Measurements from ENCODE around the gene ZCCHC24. TPM values are rescaled to one million over a fixed set of nuclear protein-coding genes. Genes with fewer than 3 reads are reported as not detected.

ZCCHC24 gene
- total and polyA plus RNA-seq, 2 of the 8 experiments (the other 6 are each of a cell fraction or from before 2014, with no cell fraction given), result 3.9 to 6.9 TPM

GRCh38 chr10:79471776-79472175 lies 26.4 kb upstream of the ZCCHC24 start:
- no peak for FAIRE-seq
- 84% methylated on average over 4 of the region's 4 CpGs; no CpG with 5 or more reads in 1 of the 2 experiments for WGBS, 2 experiments (ENCODE audit: extremely low coverage in 1 of 2, insufficient coverage in 1 of 2, insufficient read length in 1 of 2, insufficient replicate concordance in 2 of 2, low coverage in 1 of 2, low lambda C conversion rate in 2 of 2, missing lambda C conversion rate in 1 of 2)
- no peak overlapping the region for H3K4me2 ChIP-seq (ENCODE audit: insufficient read depth in 1 of 2, low read depth in 2 of 2, low read length in 2 of 2)

More at GRCh38 chr10:79471776-79472175, 26.4 kb upstream of the ZCCHC24 start:
- Histone ChIP-seq H4K5ac (ENCODE audit: insufficient read length, low read depth, low read length) (no peak overlapping the region), H3K23ac (ENCODE audit: insufficient read length) (no peak overlapping the region), H3K36me3 (ENCODE audit: control insufficient read depth in 2 of 4, insufficient read depth in 4 of 4, low read length in 3 of 4) (no peaks in the 10 kb centered on the region), H2BK12ac (ENCODE audit: low read depth, low read length) (no peak overlapping the region), H3K4me3 (ENCODE audit: extremely low read depth in 1 of 4, insufficient read depth in 2 of 4, low read depth in 3 of 4, low read length in 4 of 4) (no peak overlapping the region), H3K9ac (replicated peaks in 1 of 4; ENCODE audit: extremely low read depth in 1 of 4, low read depth in 3 of 4, low read length in 3 of 4) (no peak overlapping the region), H3K23me2 (ENCODE audit: low read depth, low read length) (no peaks in the 10 kb centered on the region), H3K4ac (replicated peaks; ENCODE audit: insufficient read length, low read depth, low read length) (no peak overlapping the region), H3K9me3 (ENCODE audit: insufficient read depth in 2 of 2, low read depth in 1 of 2, low read length in 1 of 2) (no peaks in the 10 kb centered on the region), H2AFZ (ENCODE audit: low read length) (no peak overlapping the region), H3K14ac (ENCODE audit: insufficient read length) (no peak overlapping the region), H3K56ac (replicated peaks; ENCODE audit: insufficient read length, low read depth, low read length) (no peak overlapping the region), H3K18ac (ENCODE audit: extremely low read depth, low read length) (no peak overlapping the region), H3K79me2 (ENCODE audit: control insufficient read depth in 1 of 2, insufficient read depth in 2 of 2, low read length in 2 of 2) (no peaks in the 10 kb centered on the region), H3K27me3 (replicated peaks in 1 of 4; ENCODE audit: control insufficient read depth in 3 of 4, extremely low read depth in 1 of 4, insufficient read depth in 3 of 4, low read length in 3 of 4) (no peaks in the 10 kb centered on the region), H2BK20ac (ENCODE audit: low read length) (no peak overlapping the region), H4K20me1 (replicated peaks in 1 of 2; ENCODE audit: control insufficient read depth in 1 of 2, insufficient read depth in 2 of 2, low read length in 2 of 2) (no peaks in the 10 kb centered on the region), H2AK5ac (ENCODE audit: low read depth, low read length) (no peak overlapping the region), H2BK120ac (replicated peaks; ENCODE audit: low read depth, low read length) (no peak overlapping the region), H4K8ac (ENCODE audit: extremely low read depth, insufficient read depth, low read length) (no peak overlapping the region), H3K4me1 (replicated peaks in 1 of 4; ENCODE audit: control insufficient read depth in 3 of 4, insufficient read depth in 4 of 4, low read length in 3 of 4) (peaks cover 0 to 4% (median 0%) of the 10 kb centered on the region in 4 experiments; a peak in 1 of 7 replicates), H2BK5ac (ENCODE audit: low read depth, low read length) (no peak overlapping the region), H3K27ac (ENCODE audit: low read depth, low read length) (no peak overlapping the region), H4K91ac (replicated peaks; ENCODE audit: insufficient read length, low read length) (no peak overlapping the region), H3K79me1 (ENCODE audit: low read depth, low read length) (no peaks in the 10 kb centered on the region), H2BK15ac (ENCODE audit: low read length) (no peak overlapping the region)
- TF ChIP-seq BCL11A (IDR thresholded peaks at IDR 0.05; ENCODE audit: low read depth in 2 of 2, low read length in 2 of 2) (no peak), YY1 (IDR thresholded peaks at IDR 0.05; ENCODE audit: low read depth, low read length) (no peak)
- CTCF ChIA-PET (ENCODE audit: partially characterized antibody), result interaction anchor here (0.9 to 8.0 kb wide), 11 partner anchors 9 to 98 kb away, joined by 3 to 101 read pairs (median 3); no protein-coding TSS in a partner anchor
- POLR2A ChIA-PET (ENCODE audit: partially characterized antibody), result interaction anchor here (0.6 to 0.7 kb wide), 2 partner anchors 75 to 125 kb away, joined by 3 read pairs; no protein-coding TSS in a partner anchor
- no peak for DNase-seq (ENCODE audit: low read depth in 1 of 2, low spot score in 2 of 2)
